HG02981 (cell line): ENCODE measurements around the gene SGO2.
"Not testable (repeated sequence)": the region's sequence is repeated elsewhere in the genome, so short reads cannot be mapped to it uniquely, and the experiment has no call there.

Experiments
- ATAC-seq: cut with Tn5 transposase; IDR thresholded peaks from one replicate; pipeline ENCODE4 v1.9.1; 2021; ENCODE audit warnings: mild to moderate bottlenecking, moderate library complexity; ENCODE audit not compliant: unreplicated experiment

Gene SGO2

GRCh38 chr2:200523604-200524003, 2.4 kb upstream of the SGO2 start:
- no peak for ATAC-seq

- ATAC-seq = no peak
These were observed 941 bp upstream of the SGO2 start for GRCh38 chr2:200525066-200525465.

GRCh38 chr2:200525551-200525881, 491 bp upstream of the SGO2 start:
- ATAC-seq = no peak

- no peak for ATAC-seq
These were observed 2.2 kb downstream of the SGO2 start for GRCh38 chr2:200528228-200528627.

- no peak for ATAC-seq
These were observed 7.7 kb downstream of the SGO2 start for GRCh38 chr2:200533754-200534153.

- ATAC-seq = no peak
These were observed 8.6 kb downstream of the SGO2 start for GRCh38 chr2:200534572-200534971.

GRCh38 chr2:200538139-200538538, 12.1 kb downstream of the SGO2 start:
- no peak for ATAC-seq

GRCh38 chr2:200540793-200541192, 14.8 kb downstream of the SGO2 start:
- no peak for ATAC-seq

- ATAC-seq = not testable (repeated sequence)
These were observed 40.6 kb downstream of the SGO2 start for GRCh38 chr2:200566596-200566995.

- no peak for ATAC-seq
These were observed 41.9 kb downstream of the SGO2 start for GRCh38 chr2:200567932-200568331.

- no peak for ATAC-seq
These were observed 50.0 kb downstream of the SGO2 start for GRCh38 chr2:200575957-200576356.

- ATAC-seq = no peak
These were observed 51.0 kb downstream of the SGO2 start for GRCh38 chr2:200577027-200577426.

- ATAC-seq = no peak
These were observed 52.8 kb downstream of the SGO2 start for GRCh38 chr2:200578778-200579177.

- no peak for ATAC-seq
These were observed 58.6 kb downstream of the SGO2 start for GRCh38 chr2:200584639-200585038.

GRCh38 chr2:200585340-200585729, 59.3 kb downstream of the SGO2 start:
- no peak for ATAC-seq

GRCh38 chr2:200585730-200586643, 60.0 kb downstream of the SGO2 start, which contains the start of gene AOX1:
Gene AOX1, plus strand, starts transcription at chr2:200586014. Its CDS starts 95 bp downstream, at chr2:200586109.
- ATAC-seq = no peak

GRCh38 chr2:200586644-200586975, 60.6 kb downstream of the SGO2 start:
- no peak for ATAC-seq

GRCh38 chr2:200587007-200587616, 61.1 kb downstream of the SGO2 start:
- ATAC-seq = no peak

- ATAC-seq = no peak
These were observed 62.2 kb downstream of the SGO2 start for GRCh38 chr2:200588076-200588678.

- ATAC-seq = no peak
These were observed 64.1 kb downstream of the SGO2 start for GRCh38 chr2:200590090-200590489.

GRCh38 chr2:200591308-200591707, 65.3 kb downstream of the SGO2 start:
- ATAC-seq = no peak
